Measurements from ENCODE around the gene PTGFR.

The PTGFR gene

DNA sequence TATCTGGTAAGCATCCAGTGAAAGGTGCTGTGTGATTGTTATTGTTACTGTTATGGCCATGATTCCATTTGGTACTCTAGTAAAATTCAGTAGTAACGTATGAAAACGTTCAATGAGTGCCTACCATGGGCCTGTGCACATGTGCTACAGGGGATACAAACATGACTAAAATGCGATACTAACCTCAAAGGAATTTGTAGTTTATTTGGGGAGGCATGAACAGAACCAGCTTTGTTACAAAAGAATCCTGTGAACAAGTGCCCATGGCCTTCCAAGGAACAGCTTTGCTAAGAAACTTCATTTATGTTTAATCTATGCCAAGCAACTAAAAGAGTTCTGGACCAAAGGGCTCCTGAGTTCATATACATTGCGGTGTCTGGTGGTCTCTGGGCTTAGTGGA lies 28.7 kb downstream of the PTGFR start:
- Histone ChIP-seq H3K4me3 (ENCODE audit: insufficient read depth in 1 of 2, low read depth in 1 of 2, low read length in 2 of 2) (no peak overlapping the region), H3K23ac (ENCODE audit: low read length in 2 of 2) (no peak overlapping the region), H2AFZ (ENCODE audit: low read depth, low read length) (no peak overlapping the region), H3K14ac (ENCODE audit: low read length in 2 of 2) (no peak overlapping the region), H3K18ac (ENCODE audit: low read depth in 1 of 2, low read length in 2 of 2) (no peak overlapping the region), H3K4me1 (ENCODE audit: control insufficient read depth, insufficient read depth, low read depth, low read length) (no peaks in the 10 kb centered on the region), H3K4ac (ENCODE audit: low read depth in 1 of 2, low read length in 2 of 2) (no peak overlapping the region), H2BK15ac (ENCODE audit: low read depth, poor library complexity, severe bottlenecking) (no peak overlapping the region), H3K79me1 (replicated peaks; ENCODE audit: low read length, poor library complexity, severe bottlenecking) (no peaks in the 10 kb centered on the region), H2AK5ac (ENCODE audit: low read length, severe bottlenecking) (no peak overlapping the region), H2BK120ac (ENCODE audit: low read depth, low read length) (no peak overlapping the region), H3K4me2 (ENCODE audit: low read length, poor library complexity, severe bottlenecking) (no peak overlapping the region), H3K36me3 (ENCODE audit: control insufficient read depth in 1 of 2, insufficient read depth in 2 of 2, low read depth in 1 of 2, low read length in 2 of 2) (peaks cover 0 to 47% of the 10 kb centered on the region in 2 experiments), H2BK5ac (ENCODE audit: low read depth, low read length, poor library complexity, severe bottlenecking) (no peak overlapping the region), H2BK12ac (ENCODE audit: low read length in 2 of 2) (no peak overlapping the region), H3K27ac (ENCODE audit: low read length, poor library complexity, severe bottlenecking) (no peak overlapping the region), H4K8ac (ENCODE audit: low read length) (no peak overlapping the region), H3K9me3 (ENCODE audit: control insufficient read depth, low read length) (no peaks in the 10 kb centered on the region), H4K91ac (ENCODE audit: low read length) (no peak overlapping the region), H3K27me3 (ENCODE audit: control insufficient read depth in 1 of 2, insufficient read depth in 1 of 2, low read length in 2 of 2) (no peaks in the 10 kb centered on the region), H3K9ac (ENCODE audit: low read length) (no peak overlapping the region)
- 82% methylated on average over 4 of the region's 4 CpGs for WGBS
- DNase-seq, result no peak

DNA sequence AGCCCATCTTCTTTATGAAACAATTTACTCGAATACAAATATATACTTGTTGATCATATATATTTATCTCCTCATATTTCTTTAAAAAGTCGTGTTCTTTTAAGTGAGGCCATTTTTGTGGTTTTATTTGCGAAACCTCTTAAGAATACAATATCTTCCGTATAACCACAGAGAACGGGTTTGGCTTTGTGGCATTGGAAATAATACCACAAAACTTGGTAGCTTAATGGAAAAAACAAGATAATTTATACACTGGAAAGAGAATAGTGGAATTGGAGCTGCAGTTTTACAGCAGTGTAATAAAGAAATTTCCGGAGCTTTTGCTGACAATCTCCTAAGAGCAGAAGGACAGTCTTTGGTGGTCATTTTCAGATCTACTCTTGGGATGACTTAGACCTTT lies 29.4 kb downstream of the PTGFR start:
- no peak overlapping the region for H3K4me2 ChIP-seq (ENCODE audit: low read length, poor library complexity, severe bottlenecking)
- H3K36me3 ChIP-seq (ENCODE audit: control insufficient read depth in 1 of 2, insufficient read depth in 2 of 2, low read depth in 1 of 2, low read length in 2 of 2), result peaks cover 0 to 39% of the 10 kb centered on the region in 2 experiments
- H2BK15ac ChIP-seq (ENCODE audit: low read depth, poor library complexity, severe bottlenecking), result no peak overlapping the region
- no peak overlapping the region for H3K27ac ChIP-seq (ENCODE audit: low read length, poor library complexity, severe bottlenecking)
- H3K18ac ChIP-seq (ENCODE audit: low read depth in 1 of 2, low read length in 2 of 2), result no peak overlapping the region
- no peak for DNase-seq
- no peak overlapping the region for H3K14ac ChIP-seq (ENCODE audit: low read length in 2 of 2)
- WGBS, result 94% methylated on average over 1 of the region's 6 CpGs
- no peak overlapping the region for H2AFZ ChIP-seq (ENCODE audit: low read depth, low read length)
- no peak overlapping the region for H4K91ac ChIP-seq (ENCODE audit: low read length)
- no peak overlapping the region for H4K8ac ChIP-seq (ENCODE audit: low read length)
- H3K9ac ChIP-seq (ENCODE audit: low read length), result no peak overlapping the region
- H3K4me1 ChIP-seq (ENCODE audit: control insufficient read depth, insufficient read depth, low read depth, low read length), result no peaks in the 10 kb centered on the region
- no peak overlapping the region for H2BK12ac ChIP-seq (ENCODE audit: low read length in 2 of 2)
- no peak overlapping the region for H3K4ac ChIP-seq (ENCODE audit: low read depth in 1 of 2, low read length in 2 of 2)
- no peak overlapping the region for H3K4me3 ChIP-seq (ENCODE audit: insufficient read depth in 1 of 2, low read depth in 1 of 2, low read length in 2 of 2)
- H2AK5ac ChIP-seq (ENCODE audit: low read length, severe bottlenecking), result no peak overlapping the region
- no peak overlapping the region for H3K23ac ChIP-seq (ENCODE audit: low read length in 2 of 2)
- H3K79me1 ChIP-seq (replicated peaks; ENCODE audit: low read length, poor library complexity, severe bottlenecking), result no peaks in the 10 kb centered on the region
- no peaks in the 10 kb centered on the region for H3K27me3 ChIP-seq (ENCODE audit: control insufficient read depth in 1 of 2, insufficient read depth in 1 of 2, low read length in 2 of 2)
- H2BK5ac ChIP-seq (ENCODE audit: low read depth, low read length, poor library complexity, severe bottlenecking), result no peak overlapping the region
- no peak overlapping the region for H2BK120ac ChIP-seq (ENCODE audit: low read depth, low read length)
- H3K9me3 ChIP-seq (ENCODE audit: control insufficient read depth, low read length), result no peaks in the 10 kb centered on the region

- H3K14ac ChIP-seq (ENCODE audit: low read length in 2 of 2), result no peak overlapping the region
- no peaks in the 10 kb centered on the region for H3K9me3 ChIP-seq (ENCODE audit: control insufficient read depth, low read length)
- H2BK5ac ChIP-seq (ENCODE audit: low read depth, low read length, poor library complexity, severe bottlenecking), result no peak overlapping the region
- H3K4me1 ChIP-seq (ENCODE audit: control insufficient read depth, insufficient read depth, low read depth, low read length), result no peaks in the 10 kb centered on the region
- no peak overlapping the region for H3K4me3 ChIP-seq (ENCODE audit: insufficient read depth in 1 of 2, low read depth in 1 of 2, low read length in 2 of 2)
- no peak for DNase-seq
- no peak overlapping the region for H3K18ac ChIP-seq (ENCODE audit: low read depth in 1 of 2, low read length in 2 of 2)
- no peak overlapping the region for H3K9ac ChIP-seq (ENCODE audit: low read length)
- H2BK120ac ChIP-seq (ENCODE audit: low read depth, low read length), result no peak overlapping the region
- no peak overlapping the region for H2BK15ac ChIP-seq (ENCODE audit: low read depth, poor library complexity, severe bottlenecking)
- H4K91ac ChIP-seq (ENCODE audit: low read length), result no peak overlapping the region
- no peak overlapping the region for H2AFZ ChIP-seq (ENCODE audit: low read depth, low read length)
- H3K27me3 ChIP-seq (ENCODE audit: control insufficient read depth in 1 of 2, insufficient read depth in 1 of 2, low read length in 2 of 2), result no peaks in the 10 kb centered on the region
- H3K27ac ChIP-seq (ENCODE audit: low read length, poor library complexity, severe bottlenecking), result no peak overlapping the region
- 82% methylated on average over 2 of the region's 3 CpGs for WGBS
- no peak overlapping the region for H3K4ac ChIP-seq (ENCODE audit: low read depth in 1 of 2, low read length in 2 of 2)
- H3K4me2 ChIP-seq (ENCODE audit: low read length, poor library complexity, severe bottlenecking), result no peak overlapping the region
- no peaks in the 10 kb centered on the region for H3K79me1 ChIP-seq (replicated peaks; ENCODE audit: low read length, poor library complexity, severe bottlenecking)
- no peak overlapping the region for H2BK12ac ChIP-seq (ENCODE audit: low read length in 2 of 2)
- H3K23ac ChIP-seq (ENCODE audit: low read length in 2 of 2), result no peak overlapping the region
- no peak overlapping the region for H4K8ac ChIP-seq (ENCODE audit: low read length)
- H3K36me3 ChIP-seq (ENCODE audit: control insufficient read depth in 1 of 2, insufficient read depth in 2 of 2, low read depth in 1 of 2, low read length in 2 of 2), result peaks cover 0 to 36% of the 10 kb centered on the region in 2 experiments
- no peak overlapping the region for H2AK5ac ChIP-seq (ENCODE audit: low read length, severe bottlenecking)
Observed at GRCh38 chr1:78520843-78521242, 30.1 kb downstream of the PTGFR start.

DNA sequence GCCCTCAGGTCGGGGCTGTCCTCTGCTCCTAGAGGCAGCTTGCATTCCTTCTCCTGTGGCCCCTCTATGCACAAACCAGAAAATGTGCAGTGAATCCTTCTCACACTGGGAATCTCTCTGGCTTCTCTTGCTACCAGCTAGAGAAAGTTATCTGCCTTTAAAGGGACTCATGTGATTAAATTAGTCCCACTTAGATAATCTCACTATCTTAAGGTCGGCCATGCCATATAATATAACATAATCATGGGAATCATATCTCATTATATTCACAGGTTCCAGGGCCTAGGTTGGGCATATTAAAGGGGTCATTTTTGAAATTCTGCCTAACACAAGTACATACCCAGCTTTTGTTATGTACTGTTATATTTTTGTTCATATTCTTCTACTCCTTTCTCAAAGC lies 31.4 kb downstream of the PTGFR start:
- Histone ChIP-seq H3K27me3 (ENCODE audit: control insufficient read depth in 1 of 2, insufficient read depth in 1 of 2, low read length in 2 of 2) (no peaks in the 10 kb centered on the region), H3K23ac (ENCODE audit: low read length in 2 of 2) (no peak overlapping the region), H3K9me3 (ENCODE audit: control insufficient read depth, low read length) (no peaks in the 10 kb centered on the region), H3K79me1 (replicated peaks; ENCODE audit: low read length, poor library complexity, severe bottlenecking) (no peaks in the 10 kb centered on the region), H2BK12ac (ENCODE audit: low read length in 2 of 2) (no peak overlapping the region), H2BK120ac (ENCODE audit: low read depth, low read length) (no peak overlapping the region), H3K9ac (ENCODE audit: low read length) (peak overlapping the region; percentile 87), H2AK5ac (ENCODE audit: low read length, severe bottlenecking) (no peak overlapping the region), H3K4ac (ENCODE audit: low read depth in 1 of 2, low read length in 2 of 2) (no peak overlapping the region), H3K4me2 (ENCODE audit: low read length, poor library complexity, severe bottlenecking) (no peak overlapping the region), H3K27ac (ENCODE audit: low read length, poor library complexity, severe bottlenecking) (no peak overlapping the region), H2AFZ (ENCODE audit: low read depth, low read length) (no peak overlapping the region), H4K91ac (ENCODE audit: low read length) (no peak overlapping the region), H3K4me3 (ENCODE audit: insufficient read depth in 1 of 2, low read depth in 1 of 2, low read length in 2 of 2) (peak overlapping the region in 1 of 2 experiments; percentile 69), H2BK5ac (ENCODE audit: low read depth, low read length, poor library complexity, severe bottlenecking) (no peak overlapping the region), H4K8ac (ENCODE audit: low read length) (no peak overlapping the region), H3K14ac (ENCODE audit: low read length in 2 of 2) (no peak overlapping the region), H3K36me3 (ENCODE audit: control insufficient read depth in 1 of 2, insufficient read depth in 2 of 2, low read depth in 1 of 2, low read length in 2 of 2) (peaks cover 0 to 35% of the 10 kb centered on the region in 2 experiments), H2BK15ac (ENCODE audit: low read depth, poor library complexity, severe bottlenecking) (no peak overlapping the region), H3K18ac (ENCODE audit: low read depth in 1 of 2, low read length in 2 of 2) (no peak overlapping the region), H3K4me1 (ENCODE audit: control insufficient read depth, insufficient read depth, low read depth, low read length) (no peaks in the 10 kb centered on the region)
- WGBS, result 71% methylated on average over 1 of the region's 2 CpGs
- DNase-seq, result no peak
